Measurements from ENCODE around the gene COL11A1. TPM values are rescaled to one million over a fixed set of nuclear protein-coding genes. Genes with fewer than 3 reads are reported as not detected.
"Not testable (repeated sequence)": the region's sequence is repeated elsewhere in the genome, so short reads cannot be mapped to it uniquely, and the experiment has no call there.

The COL11A1 gene
- 1 to 10 TPM; 4.3 to 7.3 (median 5.1) TPM for polyA plus RNA-seq (ENCODE audit: insufficient read length in 4 of 4)

GRCh38 chr1:103108376-103109150 lies at the start of gene COL11A1:
COL11A1 (minus strand) TSS chr1:103108522; CDS start chr1:103108178, 344 bp downstream.
- DNase-seq (ENCODE audit: low read depth in 4 of 4, low spot score in 2 of 4), result peak in 2 of 4 donors; percentile 41 to 45

DNA sequence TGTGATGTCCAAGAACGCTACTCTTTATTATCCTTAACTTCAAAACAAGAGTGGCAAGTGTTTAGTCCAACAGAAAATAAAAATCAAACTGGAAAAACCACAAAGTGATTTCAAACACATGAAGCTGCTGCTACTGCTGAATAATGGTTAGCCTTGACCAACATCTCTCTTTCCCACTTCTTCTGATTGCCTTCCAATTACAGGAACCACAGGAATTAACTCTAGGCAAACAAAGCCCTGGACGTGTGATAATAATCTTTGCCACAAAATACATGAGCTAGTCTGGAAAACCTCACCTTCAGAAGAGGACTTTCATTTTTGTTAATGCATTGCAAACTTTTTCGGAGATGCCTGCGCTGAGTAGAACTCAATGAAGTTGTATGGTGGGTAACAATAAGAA lies 48.6 kb upstream of the COL11A1 start:
- DNase-seq (ENCODE audit: low read depth in 4 of 4, low spot score in 2 of 4), result no peak

DNA sequence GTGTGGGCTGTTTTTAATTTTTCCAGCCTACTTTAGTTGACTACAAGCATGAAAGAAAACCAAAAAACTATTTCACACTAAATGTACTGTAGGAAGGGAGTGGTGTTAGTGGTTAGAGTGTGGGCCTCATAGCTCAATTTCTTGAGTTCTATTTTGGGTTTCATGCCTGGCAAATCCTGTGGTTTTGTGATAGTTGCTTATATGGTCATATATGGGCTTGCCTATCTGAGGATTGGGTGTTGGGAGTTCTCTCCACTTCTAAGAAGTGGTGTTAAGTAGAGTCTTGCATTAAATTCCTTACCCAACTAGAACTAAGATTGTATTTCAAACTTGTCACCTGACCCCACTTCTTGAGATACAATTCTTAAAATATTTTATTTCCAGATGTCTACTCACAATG lies 37.8 kb upstream of the COL11A1 start:
- no peak for DNase-seq (ENCODE audit: low read depth in 4 of 4, low spot score in 2 of 4)

GRCh38 chr1:103145449-103145848 lies 37.1 kb upstream of the COL11A1 start:
- peak in 2 of 4 donors; percentile 0 to 4 for DNase-seq (ENCODE audit: low read depth in 4 of 4, low spot score in 2 of 4)

DNA sequence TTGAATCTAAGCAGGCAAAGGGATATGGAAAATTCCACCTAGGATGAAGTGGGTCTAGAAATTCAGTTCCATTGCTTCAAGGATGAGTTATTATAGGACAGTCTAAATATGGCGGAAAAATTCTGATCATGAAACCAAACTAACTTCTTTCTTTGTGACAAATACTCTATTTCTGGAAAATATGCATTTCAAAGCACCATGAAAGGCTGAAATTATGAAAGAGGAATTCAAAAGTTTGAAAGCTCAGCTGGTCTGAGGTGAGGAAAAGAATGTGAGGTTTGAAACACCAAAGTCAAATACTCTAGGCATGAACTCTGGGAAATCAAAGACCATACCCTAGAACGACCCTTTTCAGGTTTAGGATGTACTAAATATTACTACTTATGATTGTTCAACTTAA lies 36.4 kb upstream of the COL11A1 start:
- DNase-seq (ENCODE audit: low read depth in 4 of 4, low spot score in 2 of 4), result no peak

- no peak for DNase-seq (ENCODE audit: low read depth in 4 of 4, low spot score in 2 of 4)
Measured at GRCh38 chr1:103142461-103142860, 34.1 kb upstream of the COL11A1 start.

DNA sequence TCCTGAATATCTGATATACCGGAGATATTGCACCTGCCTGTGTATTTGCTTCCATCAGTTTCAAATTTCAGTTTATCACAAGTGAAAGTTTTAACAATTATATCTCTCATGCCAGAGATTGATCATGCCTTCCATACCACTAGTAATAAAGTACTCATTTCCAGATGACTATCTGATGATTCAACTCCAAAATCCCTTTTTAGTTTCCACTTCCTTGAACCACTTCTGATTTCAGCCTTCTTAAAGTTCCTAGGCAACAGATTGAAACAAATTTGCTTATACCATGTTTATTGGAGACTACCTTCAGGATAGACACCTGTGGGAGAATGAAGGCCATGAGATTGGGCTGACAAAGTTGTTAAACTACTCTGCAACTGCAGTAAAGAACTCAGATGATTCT lies 21.5 kb upstream of the COL11A1 start:
- no peak for DNase-seq (ENCODE audit: low read depth in 4 of 4, low spot score in 2 of 4)

GRCh38 chr1:103129255-103129654 lies 20.9 kb upstream of the COL11A1 start:
- no peak for DNase-seq (ENCODE audit: low read depth in 4 of 4, low spot score in 2 of 4)

GRCh38 chr1:103128256-103128655 lies 19.9 kb upstream of the COL11A1 start:
- DNase-seq (ENCODE audit: low read depth in 4 of 4, low spot score in 2 of 4), result not testable (repeated sequence)

GRCh38 chr1:103125219-103125618 lies 16.9 kb upstream of the COL11A1 start:
- no peak for DNase-seq (ENCODE audit: low read depth in 4 of 4, low spot score in 2 of 4)

- DNase-seq (ENCODE audit: low read depth in 4 of 4, low spot score in 2 of 4), result no peak
Measured at GRCh38 chr1:103122983-103123720, 14.8 kb upstream of the COL11A1 start.

DNA sequence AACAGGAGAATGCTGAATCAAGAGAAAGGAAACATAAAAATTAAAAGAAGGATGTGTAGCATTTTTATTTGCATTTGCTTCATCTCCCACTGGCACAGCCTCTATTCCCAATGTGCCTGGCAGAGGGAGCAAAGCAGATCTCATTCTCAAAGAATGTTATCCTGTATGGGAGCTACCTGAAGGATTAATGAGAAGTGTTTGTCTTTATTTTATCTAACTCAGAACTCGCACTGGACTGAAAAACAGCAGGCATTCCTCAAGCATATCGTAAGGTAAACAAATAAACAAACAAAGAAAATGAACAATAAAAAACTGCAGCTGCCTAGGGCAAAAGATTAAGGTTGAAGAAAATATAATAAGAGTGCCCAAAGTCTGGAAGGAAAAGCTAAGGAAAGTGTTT lies 12.7 kb upstream of the COL11A1 start:
- DNase-seq (ENCODE audit: low read depth in 4 of 4, low spot score in 2 of 4), result no peak

DNA sequence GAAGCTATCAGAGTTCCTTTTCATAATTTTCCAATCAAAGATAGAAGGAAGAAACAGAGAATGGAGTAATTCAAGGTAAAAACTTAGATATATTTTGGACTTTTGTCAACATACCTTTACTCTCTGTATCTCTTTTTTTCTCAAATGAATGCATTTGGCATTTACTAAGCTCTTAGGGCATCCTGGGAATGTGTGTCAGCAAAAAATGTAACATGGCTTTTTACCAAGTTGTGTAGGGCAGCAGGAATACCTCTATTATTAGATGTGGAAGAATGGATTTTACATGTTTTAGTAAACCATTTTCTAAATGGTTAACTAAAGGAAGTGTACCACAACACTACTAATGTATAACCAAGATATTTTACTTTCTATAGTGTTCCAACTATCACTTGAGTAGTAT lies 4.2 kb upstream of the COL11A1 start:
- no peak for DNase-seq (ENCODE audit: low read depth in 4 of 4, low spot score in 2 of 4)

- no peak for DNase-seq (ENCODE audit: low read depth in 4 of 4, low spot score in 2 of 4)
Measured at GRCh38 chr1:103111926-103112325, 3.6 kb upstream of the COL11A1 start.

- DNase-seq (ENCODE audit: low read depth in 4 of 4, low spot score in 2 of 4), result no peak
Measured at GRCh38 chr1:103110701-103111100, 2.4 kb upstream of the COL11A1 start.

- no peak for DNase-seq (ENCODE audit: low read depth in 4 of 4, low spot score in 2 of 4)
Measured at GRCh38 chr1:103109311-103109920, 1.1 kb upstream of the COL11A1 start.

DNA sequence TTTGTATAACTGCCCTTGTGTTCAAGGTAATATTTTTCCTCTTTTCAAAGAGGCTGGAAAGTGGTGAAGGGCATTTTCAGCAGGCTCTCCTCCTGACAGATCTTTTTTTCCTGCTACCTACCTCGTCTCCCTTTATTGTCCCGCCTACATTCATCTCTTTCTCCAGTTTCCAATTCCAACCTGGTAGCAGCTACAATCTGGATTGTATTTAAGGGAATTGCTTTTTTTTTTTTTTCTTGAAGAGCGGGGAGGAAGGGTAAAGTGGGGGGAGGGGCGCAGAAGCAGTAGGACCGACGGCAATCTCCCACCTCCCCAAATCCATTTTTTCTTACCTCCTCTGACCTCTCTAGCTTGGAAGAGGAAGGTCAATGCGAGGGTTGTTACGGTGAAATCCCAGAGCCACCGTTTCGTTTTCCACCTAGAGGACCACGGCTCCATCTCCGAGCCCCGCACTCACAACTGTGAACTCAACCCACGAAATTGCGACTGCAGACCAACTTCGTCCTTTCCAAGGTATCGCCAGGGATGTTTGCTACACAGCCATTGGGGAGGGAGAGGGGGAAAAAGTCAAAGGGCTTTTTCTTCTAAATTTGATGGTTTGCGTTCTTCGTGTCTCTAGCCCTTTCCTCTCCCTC lies 464 bp downstream of the COL11A1 start:
- DNase-seq (ENCODE audit: low read depth in 4 of 4, low spot score in 2 of 4), result peak in 2 of 4 donors; percentile 5 to 13

DNA sequence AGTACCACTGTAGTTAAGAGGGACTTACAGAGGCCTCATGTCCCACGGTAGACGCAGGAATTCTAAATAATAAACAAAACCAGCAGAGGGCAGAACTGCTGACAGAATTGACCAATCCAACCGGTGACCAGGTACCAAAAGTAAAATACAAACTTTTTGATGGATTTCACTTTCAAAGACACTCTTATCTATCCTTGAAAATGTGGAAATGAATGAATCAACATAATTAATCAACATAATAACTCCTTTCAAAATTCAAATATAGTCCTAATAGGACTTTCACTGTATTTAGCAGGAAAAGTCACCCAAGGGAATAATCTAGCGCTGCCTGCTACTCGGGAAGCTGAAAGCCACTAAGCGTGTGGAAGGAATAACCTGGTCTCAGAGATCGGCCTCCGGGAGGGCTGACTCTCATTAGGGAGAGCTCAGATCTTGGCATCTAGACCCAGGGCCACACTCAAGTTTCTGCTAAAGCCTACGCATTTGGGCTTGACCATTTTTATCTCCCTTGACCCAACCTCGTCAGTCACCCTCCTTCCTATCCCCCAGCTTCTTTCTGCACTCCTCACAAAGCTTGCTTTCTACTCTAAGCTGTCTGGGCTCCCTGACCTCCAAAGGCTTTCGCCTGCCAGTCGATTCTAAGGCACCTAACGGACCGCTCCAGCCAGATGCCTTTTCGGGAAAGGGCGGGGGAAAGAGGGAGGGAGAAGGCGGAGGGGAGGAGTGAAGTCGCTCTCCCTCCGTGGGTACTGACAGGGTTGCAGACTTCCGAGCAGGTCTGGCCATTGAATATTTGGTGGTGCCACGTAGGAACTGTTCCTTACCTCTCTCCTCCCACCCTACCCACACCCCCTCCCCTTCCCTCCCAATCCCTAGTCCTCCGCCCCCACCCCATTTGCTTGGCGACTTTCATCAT lies 1.6 kb downstream of the COL11A1 start:
- DNase-seq (ENCODE audit: low read depth in 4 of 4, low spot score in 2 of 4), result peak in 2 of 4 donors; percentile 26 to 48

DNA sequence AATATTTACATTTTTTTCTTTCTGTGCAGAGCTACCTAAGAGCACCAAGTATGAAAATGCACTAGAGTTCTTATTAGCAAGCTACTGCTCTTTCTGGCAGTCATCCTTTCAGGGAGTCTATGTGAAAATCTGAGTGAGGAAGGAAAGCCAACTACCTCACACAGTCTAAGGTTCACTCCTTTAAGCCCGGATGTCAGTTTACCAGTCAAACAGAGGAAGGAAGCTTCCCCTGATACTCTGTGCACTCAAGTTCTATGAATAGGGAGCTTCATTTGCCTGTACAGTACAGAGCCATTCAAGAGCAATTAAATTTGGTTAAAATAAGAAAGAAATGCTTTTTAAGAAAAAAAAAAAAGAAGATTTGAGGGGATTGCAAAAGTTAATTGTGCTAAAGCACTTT lies 6.9 kb downstream of the COL11A1 start:
- no peak for DNase-seq (ENCODE audit: low read depth in 4 of 4, low spot score in 2 of 4)

DNA sequence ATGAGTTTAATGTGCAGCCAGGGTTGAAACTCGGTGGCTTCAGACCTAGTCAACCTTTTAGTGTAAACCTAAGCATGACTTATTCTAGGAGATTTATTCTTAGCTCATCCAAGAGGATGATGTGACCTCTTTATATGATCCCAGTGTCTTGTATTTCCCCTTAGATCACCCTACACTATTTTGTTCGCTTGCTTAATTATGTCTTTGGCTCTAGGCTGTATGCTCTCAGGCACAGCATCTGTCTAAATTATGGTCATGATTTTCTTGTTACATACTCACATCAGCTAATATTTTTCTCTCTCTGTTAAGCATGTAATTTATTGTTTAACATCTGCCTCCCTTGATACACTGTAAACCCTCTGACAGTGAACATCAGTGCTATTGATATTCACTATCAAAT lies 19.1 kb downstream of the COL11A1 start:
- no peak for DNase-seq (ENCODE audit: low read depth in 4 of 4, low spot score in 2 of 4)
